Heart right ventricle (tissue), 16 donors: Measurements from ENCODE around the gene NOTCH2. TPM values are rescaled to one million over a fixed set of nuclear protein-coding genes. Genes with fewer than 3 reads are reported as not detected.

Source experiments
- ATAC-seq, 8 donors: fragments of 200-7000 bp; cut with Tn5 transposase; one replicate each; pipeline ENCODE4 v1.9.1; 2020; ENCODE audit warnings: mild to moderate bottlenecking in 8 of 8, moderate library complexity in 8 of 8, moderate number of reproducible peaks in 1 of 8
- DNase-seq, 2 donors: peaks; one replicate each; pipeline ENCODE4 v3.0.0-alpha.2; 2020
- H3K27ac ChIP-seq, 10 donors: fragments of 200-600 bp; sonication (generic) in 2 of 10; one replicate each; pipeline versions ENCODE4 v1.5.0 to v1.8.0; 2020 to 2022; ENCODE audit warnings: mild to moderate bottlenecking in 3 of 10
- H3K27me3 ChIP-seq, 7 donors: fragments of 200-600 bp; one replicate each; pipeline ENCODE4 v1.8.0; 2021 to 2022; ENCODE audit warnings: mild to moderate bottlenecking in 2 of 7
- H3K36me3 ChIP-seq, 9 donors: fragments of 200-600 bp; sonication (generic) in 1 of 9; one replicate each; pipeline versions ENCODE4 v1.5.0 to v1.8.0; 2020 to 2022; ENCODE audit warnings: mild to moderate bottlenecking in 2 of 9
- H3K4me1 ChIP-seq, 9 donors: fragments of 200-600 bp; sonication (generic) in 1 of 9; one replicate each; pipeline versions ENCODE4 v1.5.0 to v1.8.0; 2020 to 2022; ENCODE audit warnings: mild to moderate bottlenecking in 4 of 9
- H3K4me3 ChIP-seq, 10 donors: fragments of 200-600 bp; sonication (generic) in 2 of 10; one replicate each; pipeline versions ENCODE4 v1.5.0 to v1.8.0; 2020 to 2022; ENCODE audit warnings: mild to moderate bottlenecking in 7 of 10, moderate library complexity in 2 of 10
- H3K9me3 ChIP-seq, 11 donors: fragments of 200-600 bp in 10 of 11; sonication (generic) in 2 of 11; one replicate each; pipeline versions ENCODE4 v1.5.0 to v1.8.0; 2013 to 2022; ENCODE audit warnings: mild to moderate bottlenecking in 2 of 11, control low read depth in 1 of 11, moderate library complexity in 1 of 11
- CTCF ChIP-seq, 9 donors: fragments of 200-600 bp; sonication (generic) in 2 of 9; IDR thresholded peaks; one replicate each; pipeline versions ENCODE4 v1.5.0 to v1.8.0; 2021 to 2022; ENCODE audit warnings: antibody characterized with exemption in 9 of 9, mild to moderate bottlenecking in 5 of 9, moderate library complexity in 1 of 9
- WGBS, 2 donors: extraction: QIAGEN DNeasy Blood & Tissue Kit; methylation state at CpG; one replicate each; pipeline ENCODE4 v1.1.7; 2013; ENCODE audit warnings: inconsistent platforms in 1 of 2; 5-methylcytosine and 5-hydroxymethylcytosine counted together
- intact Hi-C, 10 donors: fragments of 100-400 bp; cut with DNase I; formaldehyde crosslinking; loops; one replicate each; pipeline versions ENCODE4 v1.11.1 to v1.14.2; 2022
- polyA plus RNA-seq, 2 donors: library from polyadenylated mRNA; stranded (reverse); fragments of 200-250 nt; gene quantifications; one replicate each; pipeline ENCODE4 v1.2.3, GENCODE V29; 2013
- total RNA-seq, 10 donors: library from RNA; stranded (reverse); fragmentation: NEBNext Ultra II Directional in 3 of 10; extraction: Animal tissue kit (Norgen Biotek cat#: 25700) in 3 of 10; gene quantifications; one replicate each; pipeline versions ENCODE4 v1.2.1 to v1.2.4, GENCODE V29; 2021 to 2023
- donor health status: Arrhythmogenic right ventricular cardiomyopathy.
- donor health status: ischemic (EF 13 %, LVEDD 7.1; RV severe dilation, severe dysfunction).
- donor health status: healthy with polysubstance abuse.
- donor health status: DM: no; HTN: yes; CAD: no.
- donor health status: DM: no; HTN: no; CAD: no.
- donor health status: ischemic (EF 25% LVEDD 6.9; RV normal size, moderate dysfunction).
- donor health status: ischemic (EF 25% LVEDD 5.7; RV mildly dilated, moderate dysfunction).
- donor health status: healthy.
- donor health status: DM: yes; HTN: yes; CAD: no.
- donor health status: Ischemic cardiomyopathy.
- donor health status: ischemic (EF 35%, LVEDD 5.7; RV mildly dilated, moderate dysfunction).
- donor health status: nonischemic (EF 11% LVEDD 7.7; RV severe dilation, severe dysfunction).
- donor health status: DM: yes; HTN: yes; CAD: no.
- donor health status: PGD.
- donor health status: ischemic (EF 29% LVEDD 5.4; RV normal size, mild dysfunction).
- donor health status: nonischemic (EF 23%, LVEDD 6.1; RV moderate dilation, normal function).

NOTCH2 gene
- total and polyA plus RNA-seq, 12 donors, result 4.1 to 39.1 (median 23.8) TPM

DNA sequence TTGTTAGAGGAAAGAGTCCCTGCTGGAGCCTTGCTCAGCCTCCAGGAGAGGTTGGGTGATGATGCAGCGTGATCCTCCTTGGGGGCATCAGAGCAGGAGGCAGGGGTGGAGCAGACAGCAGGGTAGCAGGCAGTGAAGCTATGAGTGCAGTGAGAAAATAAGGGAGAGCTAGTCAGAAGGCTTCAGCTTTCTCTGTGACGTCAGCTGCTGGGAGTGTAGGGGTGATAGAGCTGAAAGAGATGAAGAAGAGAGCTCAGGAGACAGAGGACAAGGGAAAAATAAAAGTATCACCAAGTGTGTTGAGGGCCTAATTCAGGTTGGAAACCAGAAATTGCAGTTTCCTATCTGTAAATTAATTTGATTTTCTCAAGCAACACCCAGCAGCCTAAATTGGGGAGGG is 170.9 kb downstream of the NOTCH2 start:
- no peak for ATAC-seq
- no peaks in the 10 kb centered on the region for H3K4me1 ChIP-seq
- no peak for DNase-seq
- 54 to 75% methylated on average over 2 of the region's 2 CpGs for WGBS, 2 donors
- no peaks in the 10 kb centered on the region for H3K36me3 ChIP-seq
- H3K4me3 ChIP-seq, result no peak overlapping the region
- peaks cover 0 to 29% (median 11%) of the 10 kb centered on the region in 7 donors for H3K27me3 ChIP-seq
- no peaks in the 10 kb centered on the region for H3K9me3 ChIP-seq
- no peak for TF ChIP-seq CTCF (IDR thresholded peaks at IDR 0.05)
- intact Hi-C loops, result no loop called here
- H3K27ac ChIP-seq, result no peak overlapping the region

DNA sequence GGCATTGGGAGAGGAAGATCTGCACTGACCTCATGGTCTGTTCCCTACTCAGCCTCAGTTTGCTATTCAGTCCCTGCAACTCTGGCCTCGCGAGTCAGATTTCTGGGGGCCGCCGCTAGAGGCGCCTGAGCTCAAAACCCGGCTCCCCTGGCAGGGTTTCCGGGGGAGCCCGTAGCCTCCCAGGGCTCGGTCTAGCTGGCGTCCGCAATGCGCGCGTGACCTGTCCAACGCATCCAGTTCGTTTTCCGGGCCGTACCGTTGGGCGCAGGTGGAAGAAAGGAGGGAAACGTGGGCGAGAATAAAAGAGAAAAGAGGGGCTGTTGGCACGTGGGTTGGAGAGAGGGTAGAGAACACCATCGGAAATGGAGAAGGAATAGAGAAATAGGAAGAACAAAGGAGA is 173.2 kb downstream of the NOTCH2 start, which contains the start of gene ADAM30:
TSS of gene ADAM30 (minus strand) at position 213 of the 400 bp plus-strand sequence. CDS start at position 34, 179 bp downstream.
- no peak within 1 kb of the TSS for H3K4me3 ChIP-seq
- no peak for DNase-seq
- no peaks in the 10 kb centered on the region for H3K4me1 ChIP-seq
- no peaks in the 10 kb centered on the region for H3K36me3 ChIP-seq
- H3K9me3 ChIP-seq, result no peaks in the 10 kb centered on the region
- H3K27me3 ChIP-seq, result peaks cover 0 to 29% (median 11%) of the 10 kb centered on the region in 7 donors
- no peak within 1 kb of the TSS for H3K27ac ChIP-seq
- no peak for ATAC-seq
- intact Hi-C loops, result no loop called here
- 39 to 43% methylated on average over 24 of the region's 24 CpGs for WGBS, 2 donors
- TF ChIP-seq CTCF (IDR thresholded peaks at IDR 0.05), result peak in 1 of 9 donors; percentile 15

DNA sequence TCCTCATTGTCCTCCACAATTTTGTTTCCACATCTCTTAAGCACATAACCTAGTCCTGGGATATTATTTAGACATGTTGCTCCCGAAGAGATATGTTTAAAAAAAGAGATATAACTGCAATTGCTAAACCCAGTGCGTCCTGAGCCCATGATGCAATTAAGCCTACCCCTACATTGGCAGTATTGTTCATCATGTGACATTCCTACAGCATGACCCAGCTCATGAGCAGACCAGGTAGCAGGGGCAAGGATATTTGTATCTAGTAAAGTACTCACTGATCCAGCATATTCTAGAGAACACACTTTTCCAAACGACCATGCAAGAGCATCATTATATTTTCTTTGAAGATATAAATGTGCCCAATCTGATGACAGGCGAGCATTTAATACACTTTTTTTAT is 174.4 kb downstream of the NOTCH2 start:
- 84 to 88% methylated on average over 4 of the region's 4 CpGs for WGBS, 2 donors
- intact Hi-C loops, result no loop called here
- no peak for DNase-seq
- H3K27me3 ChIP-seq, result peaks cover 0 to 29% (median 11%) of the 10 kb centered on the region in 7 donors
- H3K36me3 ChIP-seq, result no peaks in the 10 kb centered on the region
- H3K27ac ChIP-seq, result no peak overlapping the region
- no peaks in the 10 kb centered on the region for H3K4me1 ChIP-seq
- ATAC-seq, result no peak
- no peak for TF ChIP-seq CTCF (IDR thresholded peaks at IDR 0.05)
- H3K9me3 ChIP-seq, result no peaks in the 10 kb centered on the region
- H3K4me3 ChIP-seq, result no peak overlapping the region

GRCh38 chr1:119893827-119894700 is 175.4 kb downstream of the NOTCH2 start:
- DNase-seq (no peak), ATAC-seq (no peak)
- intact Hi-C loops, result no loop called here
- no peak overlapping the region for H3K27ac ChIP-seq
- 74 to 81% methylated on average over 10 of the region's 10 CpGs for WGBS, 2 donors
- H3K36me3 ChIP-seq, result no peaks in the 10 kb centered on the region
- no peak for TF ChIP-seq CTCF (IDR thresholded peaks at IDR 0.05)
- H3K4me1 ChIP-seq, result no peaks in the 10 kb centered on the region
- peaks cover 0 to 26% (median 11%) of the 10 kb centered on the region in 7 donors for H3K27me3 ChIP-seq
- peaks cover 0 to under 1% (median 0%) of the 10 kb centered on the region in 11 donors for H3K9me3 ChIP-seq
- no peak overlapping the region for H3K4me3 ChIP-seq
